Neural cell (in vitro differentiated cells): ENCODE results near the gene CEMIP.

ENCODE experiments used
- CTCF ChIP-seq: fragments of 450-650 bp; IDR thresholded peaks from 2 replicates; pipeline ENCODE4 v1.5.1; 2014; ENCODE audit warnings: antibody characterized with exemption, mild to moderate bottlenecking, moderate library complexity; ENCODE audit not compliant: poor library complexity, severe bottlenecking
- EZH2 ChIP-seq: fragments of 200-600, 300-800 bp; shearing (Covaris generic), sonication (generic); IDR thresholded peaks from 2 replicates; pipeline ENCODE4 v1.6.1; 2014; ENCODE audit warnings: antibody characterized with exemption, low read length, borderline replicate concordance, mild to moderate bottlenecking; ENCODE audit not compliant: insufficient read depth, poor library complexity, severe bottlenecking
- MXI1 ChIP-seq: fragments of 450-650 bp; conservative IDR thresholded peaks from 2 replicates; pipeline ENCODE4 v1.6.1; 2014; ENCODE audit warnings: antibody characterized with exemption, mild to moderate bottlenecking; ENCODE audit not compliant: poor library complexity, severe bottlenecking
- RAD21 ChIP-seq: fragments of 450-650 bp; conservative IDR thresholded peaks from 2 replicates; pipeline ENCODE4 v1.6.1; 2014; ENCODE audit warnings: antibody characterized with exemption, mild to moderate bottlenecking, moderate library complexity
- TAF1 ChIP-seq: IDR thresholded peaks from 2 replicates; pipeline ENCODE4 v1.6.1; 2012; ENCODE audit warnings: low read depth

GRCh38 chr15:80944818-80945217, 165.6 kb downstream of the CEMIP start:
- TF ChIP-seq CTCF = no peak
- no peak for TF ChIP-seq EZH2
- TF ChIP-seq MXI1 = no peak
- no peak for TF ChIP-seq TAF1
- TF ChIP-seq RAD21 = no peak
